Posterior vena cava (tissue), 2 donors: Measurements from ENCODE around the gene ZNF319. TPM values are rescaled to one million over a fixed set of nuclear protein-coding genes. Genes with fewer than 3 reads are reported as not detected.
"Not testable (repeated sequence)": the region's sequence is repeated elsewhere in the genome, so short reads cannot be mapped to it uniquely, and the experiment has no call there.

Source experiments
- DNase-seq: peaks from one replicate; pipeline ENCODE4 v3.0.0-alpha.2; 2020; ENCODE audit warnings: low spot score
- intact Hi-C, 2 donors: fragments of 100-400 bp; cut with DNase I; formaldehyde crosslinking; loops; one replicate each; pipeline versions ENCODE4 v1.14.1 to v1.14.2; 2022 to 2023
- total RNA-seq, 2 donors: library from RNA; stranded (reverse); fragmentation: NEBNext Ultra II Directional; extraction: Animal tissue kit (Norgen Biotek cat#: 25700); gene quantifications; one replicate each; pipeline ENCODE4 v1.2.1, GENCODE V29; 2021
- donor health status: DM: yes; HTN: yes; CAD: no.
- donor health status: DM: yes; HTN: yes; CAD: no.

Gene ZNF319
- total RNA-seq, 2 donors from 2014 or later: 7.1 to 7.5 TPM

DNA sequence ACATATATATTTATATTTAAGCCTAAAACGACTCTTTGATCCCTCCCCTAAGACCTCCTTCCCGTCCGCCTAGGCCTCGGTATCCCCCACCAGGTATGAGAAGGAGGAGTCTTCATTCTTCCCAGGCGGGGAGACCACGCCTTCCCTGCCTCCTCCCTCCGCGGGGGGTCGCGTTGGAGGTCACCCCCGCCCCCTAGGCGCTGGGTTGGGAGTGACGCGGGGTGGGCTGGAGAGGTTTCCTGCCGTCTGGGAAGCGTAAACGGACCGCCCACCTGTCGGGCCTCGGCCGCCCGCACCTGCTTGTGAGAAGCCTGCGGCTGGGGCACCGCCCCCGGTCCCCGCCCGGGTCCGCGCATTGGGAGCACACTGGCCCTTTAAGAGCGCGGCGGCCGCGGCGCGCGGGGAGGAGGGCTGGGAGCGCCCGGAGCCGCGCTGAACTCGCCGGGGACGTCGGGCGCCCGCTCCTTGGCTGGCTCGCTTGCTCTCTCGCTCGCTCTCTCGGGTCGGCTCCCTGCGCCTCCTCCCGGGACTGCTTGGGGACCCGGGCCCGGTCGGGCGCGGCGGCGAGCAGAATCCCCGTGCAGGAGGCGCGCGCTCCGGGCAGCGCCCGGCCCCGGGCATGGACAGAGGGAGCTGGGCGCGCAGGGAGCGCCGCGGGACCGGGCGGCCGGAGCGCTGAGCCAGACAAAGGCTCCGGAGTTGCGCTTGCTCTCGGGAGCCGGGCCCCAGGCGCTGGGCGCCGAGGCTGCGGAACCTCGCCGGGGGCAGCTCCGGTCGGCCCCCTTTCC lies 25.1 kb upstream of the ZNF319 start, which contains the start of gene MMP15:
Gene MMP15 (plus strand): TSS at position 404 of the 788 bp plus-strand sequence. CDS start 597 bp downstream, outside the sequence.
- intact Hi-C loops: no loop called here
- peak; percentile 86 for DNase-seq

DNA sequence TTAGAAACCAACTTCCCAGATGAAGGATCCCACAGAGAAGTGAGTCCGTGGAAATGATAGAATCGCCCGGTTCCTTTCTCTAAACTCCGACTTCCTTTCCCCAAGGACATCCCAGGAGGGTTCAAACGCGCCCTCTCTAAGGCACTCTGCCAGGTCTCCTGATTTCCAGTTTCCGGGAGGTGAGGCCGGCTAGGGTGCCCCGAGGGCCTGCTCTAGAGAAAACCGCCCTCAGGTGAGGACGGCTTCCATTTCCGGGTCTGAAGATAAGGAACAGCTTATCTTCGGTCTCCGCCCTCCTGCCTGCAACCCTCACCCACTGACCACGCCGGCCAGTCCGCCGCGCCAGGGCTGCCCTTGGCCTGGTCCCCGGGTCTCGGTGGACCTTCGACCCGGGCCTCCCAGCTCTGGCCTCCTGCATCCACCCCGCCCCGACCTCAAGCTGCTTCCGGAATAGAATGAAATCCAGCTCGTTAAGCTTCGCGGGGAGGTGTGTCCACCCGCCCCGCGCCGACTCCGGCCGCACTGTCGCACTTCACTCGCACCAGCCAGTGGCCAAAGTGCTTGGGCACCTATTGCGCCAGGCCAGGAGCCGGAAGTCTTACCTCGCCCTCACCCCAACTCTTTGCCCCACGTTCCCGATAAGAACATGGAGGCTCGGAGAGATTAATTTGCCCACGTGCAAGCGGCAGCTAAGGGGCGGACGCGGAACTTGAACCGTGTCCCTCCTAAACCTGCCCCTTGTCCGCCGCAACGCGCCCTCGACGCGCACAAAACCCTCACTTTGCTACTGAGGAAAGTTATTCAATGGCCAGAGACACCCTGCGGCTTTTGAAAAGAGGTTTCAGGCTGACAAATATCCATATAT lies 24.2 kb upstream of the ZNF319 start:
- intact Hi-C loops: loop anchor here (5.0 kb wide), 2 partner anchors 88 to 103 kb away; partner anchors contain the start of gene CFAP20 (in 1 of the 2)
- DNase-seq: no peak

DNA sequence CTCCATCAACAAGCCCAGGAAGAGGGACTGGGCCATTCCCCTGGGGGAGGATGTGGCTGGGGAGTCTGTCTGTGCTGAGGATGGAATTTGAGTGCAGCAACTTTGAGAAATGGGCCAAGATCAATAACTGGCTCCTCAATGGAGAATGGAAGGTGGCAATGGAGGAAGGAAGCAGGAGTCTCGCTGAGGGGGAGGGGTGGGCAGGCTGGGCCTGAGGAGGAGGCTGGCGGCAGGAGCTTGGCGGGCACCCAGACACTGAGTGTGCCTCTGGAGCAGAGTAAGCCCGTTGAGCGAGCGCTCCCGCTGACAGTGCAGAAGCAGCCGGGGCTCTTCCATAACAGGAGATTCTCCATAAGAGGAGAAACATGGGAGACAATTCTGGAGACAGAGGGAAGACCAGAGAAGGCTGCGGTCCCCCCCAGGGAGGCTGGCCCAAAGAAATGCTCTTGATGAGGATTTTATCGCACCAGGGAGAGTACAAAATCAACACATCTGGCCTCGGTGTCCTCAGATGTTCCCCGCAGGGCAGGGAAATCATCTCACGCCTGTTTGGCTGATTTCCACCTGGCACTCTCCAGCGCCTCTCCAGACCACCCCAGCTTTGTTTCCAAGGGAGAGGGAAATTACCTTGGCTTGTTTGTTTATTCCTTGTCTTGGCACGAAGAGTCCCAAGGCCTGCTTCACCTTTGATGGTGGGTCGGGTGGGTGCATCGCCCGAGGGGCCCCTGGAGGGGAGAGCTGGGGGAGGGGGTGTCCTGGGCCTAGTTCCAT lies 22.3 kb upstream of the ZNF319 start:
- DNase-seq: peak; percentile 87
- intact Hi-C loops: loop anchor here (5.0 kb wide), 2 partner anchors 90 to 105 kb away; partner anchors contain the start of gene CFAP20 (in 1 of the 2)

DNA sequence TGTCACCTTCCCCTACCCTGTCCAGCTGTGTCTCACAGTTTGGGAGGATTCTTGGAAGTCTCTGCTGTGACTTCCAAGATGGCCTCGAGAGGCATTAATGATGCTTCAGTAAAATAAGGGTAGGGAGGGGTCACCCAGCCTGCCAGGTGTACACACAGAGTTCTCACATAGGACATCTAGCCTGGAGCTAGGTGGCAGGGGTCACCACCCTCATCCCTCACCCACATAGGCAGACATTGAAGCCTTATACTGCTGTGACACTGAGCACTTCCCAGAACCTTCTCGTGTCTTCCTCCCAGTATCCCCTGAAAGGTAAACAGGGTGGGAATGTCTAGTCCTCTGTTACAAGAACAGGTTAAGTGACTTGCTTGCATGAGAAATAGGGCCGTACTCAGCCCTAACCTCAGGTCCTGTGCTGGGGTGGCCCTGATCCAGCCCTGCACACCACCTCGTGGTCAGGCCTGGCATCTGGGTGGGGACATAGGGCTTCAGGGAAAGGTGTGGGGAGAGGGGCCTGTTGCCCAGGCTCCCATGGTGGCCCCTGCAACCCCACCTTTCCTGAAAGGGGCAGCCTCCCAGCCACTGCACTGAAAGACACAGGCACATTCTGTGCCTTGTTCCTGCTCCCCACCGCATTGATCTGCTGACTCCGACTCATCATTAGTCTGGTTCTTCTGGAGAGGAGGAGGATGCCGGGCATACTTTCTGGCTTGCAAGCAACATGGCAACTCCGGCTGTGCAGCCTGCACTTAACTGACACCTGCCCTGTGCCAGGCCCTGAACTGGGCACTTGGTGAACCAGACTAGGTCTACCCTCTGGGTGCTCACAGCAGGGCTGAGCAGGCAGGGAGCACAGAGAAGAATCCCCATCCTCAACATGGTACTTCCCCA lies 21.4 kb upstream of the ZNF319 start:
- no peak for DNase-seq
- intact Hi-C loops: loop anchor here (5.0 kb wide), 2 partner anchors 90 to 105 kb away; partner anchors contain the start of gene CFAP20 (in 1 of the 2)

DNA sequence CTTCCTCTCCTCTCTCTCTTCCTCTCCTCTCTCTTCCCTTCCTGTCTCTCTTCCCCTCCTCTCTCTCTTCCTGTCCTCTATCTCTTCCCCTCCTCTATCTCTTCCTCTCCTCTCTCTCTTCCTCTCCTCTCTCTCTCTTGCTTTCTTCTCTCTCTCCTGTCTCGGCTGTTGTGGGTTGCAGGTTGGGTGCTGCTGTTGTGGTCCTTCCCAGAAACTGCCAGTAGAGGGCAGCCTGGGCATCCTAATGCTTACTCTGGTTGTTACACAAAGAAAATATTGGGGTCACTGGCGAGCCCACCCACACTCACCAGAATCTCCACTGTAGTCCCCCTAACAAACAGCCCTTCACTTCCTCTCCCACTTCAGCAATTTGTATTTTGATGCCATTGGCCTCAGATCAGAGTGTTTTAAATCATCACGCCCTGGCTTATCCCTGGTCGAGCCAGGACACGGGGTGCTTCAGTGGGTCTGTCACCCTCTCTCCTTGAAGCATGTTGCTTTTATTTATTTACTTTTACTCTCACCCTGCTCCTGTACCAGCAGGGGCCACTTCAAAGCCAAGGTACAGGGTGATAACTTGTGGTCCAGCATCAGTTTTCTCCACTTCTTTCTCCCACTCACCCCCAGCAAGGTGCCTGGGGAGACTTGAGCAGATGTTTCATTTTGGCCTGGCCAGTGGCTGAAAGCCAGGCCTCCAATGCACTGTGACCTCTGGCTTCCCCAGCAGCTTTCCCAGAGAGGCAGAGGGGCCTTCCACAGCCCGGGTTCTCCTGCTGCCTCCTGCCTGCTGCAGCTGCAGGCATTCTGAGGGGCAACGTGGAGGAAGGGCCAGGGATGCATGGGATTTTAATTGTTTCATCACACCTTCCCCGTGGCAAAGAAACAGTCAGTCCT lies 20.4 kb upstream of the ZNF319 start:
- intact Hi-C loops: loop anchor here (5.0 kb wide), 2 partner anchors 91 to 106 kb away; partner anchors contain the start of gene CFAP20 (in 1 of the 2)
- DNase-seq: no peak

DNA sequence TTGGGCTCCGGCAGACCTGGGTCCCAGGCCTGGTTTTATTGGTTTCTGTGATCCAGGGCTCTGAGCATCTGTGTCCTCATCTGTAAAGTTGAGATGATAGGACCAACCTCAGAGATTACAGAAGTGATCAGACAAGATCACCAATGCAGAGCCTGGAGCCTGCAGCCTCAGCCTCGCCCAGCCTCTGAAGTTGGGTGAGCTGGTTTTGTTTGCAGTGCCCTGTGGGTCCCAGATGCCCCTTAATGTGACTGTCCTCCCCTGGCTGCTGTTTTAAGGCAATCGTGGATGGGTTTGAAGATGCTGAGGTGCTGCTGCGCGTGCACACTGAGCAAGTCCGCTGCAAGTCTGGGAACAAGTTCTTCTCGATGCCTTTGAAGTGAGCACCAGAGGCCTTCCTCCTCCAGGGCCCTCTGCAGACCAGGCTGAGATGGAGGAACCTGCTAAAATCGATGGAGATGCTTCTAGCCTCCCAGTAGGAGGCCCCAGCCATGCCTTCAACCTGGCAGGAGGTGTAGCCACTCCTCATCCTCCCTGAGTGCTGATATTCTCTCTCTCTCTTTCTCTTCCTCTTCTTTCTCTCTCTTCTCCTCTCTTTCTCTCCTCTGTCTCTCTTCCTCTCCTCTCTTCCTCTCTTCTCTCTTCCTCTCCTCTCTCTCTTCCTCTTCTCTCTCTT lies 19.5 kb upstream of the ZNF319 start:
- no peak for DNase-seq
- intact Hi-C loops: loop anchor here (5.0 kb wide), 2 partner anchors 92 to 107 kb away; partner anchors contain the start of gene CFAP20 (in 1 of the 2)

DNA sequence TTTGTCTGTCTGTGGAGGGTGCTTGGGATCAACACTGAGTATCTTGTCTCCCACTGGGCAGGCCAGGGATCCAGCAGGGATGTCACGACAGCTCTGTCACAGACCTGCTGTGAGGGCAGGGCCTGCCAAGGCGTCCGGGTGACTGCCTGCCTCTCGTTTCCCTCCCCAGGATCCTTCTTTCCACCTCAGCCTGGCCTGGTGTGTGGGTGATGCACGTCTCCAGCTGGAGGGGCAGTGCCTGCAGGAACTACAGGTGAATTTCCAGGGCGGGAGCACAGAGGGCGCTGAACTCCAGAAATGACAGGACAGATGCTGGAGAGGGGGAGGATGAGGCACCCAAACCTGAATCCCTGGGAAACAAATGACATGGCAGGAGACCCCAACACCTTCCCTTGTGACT lies 18.3 kb upstream of the ZNF319 start:
- no peak for DNase-seq
- intact Hi-C loops: no loop called here

DNA sequence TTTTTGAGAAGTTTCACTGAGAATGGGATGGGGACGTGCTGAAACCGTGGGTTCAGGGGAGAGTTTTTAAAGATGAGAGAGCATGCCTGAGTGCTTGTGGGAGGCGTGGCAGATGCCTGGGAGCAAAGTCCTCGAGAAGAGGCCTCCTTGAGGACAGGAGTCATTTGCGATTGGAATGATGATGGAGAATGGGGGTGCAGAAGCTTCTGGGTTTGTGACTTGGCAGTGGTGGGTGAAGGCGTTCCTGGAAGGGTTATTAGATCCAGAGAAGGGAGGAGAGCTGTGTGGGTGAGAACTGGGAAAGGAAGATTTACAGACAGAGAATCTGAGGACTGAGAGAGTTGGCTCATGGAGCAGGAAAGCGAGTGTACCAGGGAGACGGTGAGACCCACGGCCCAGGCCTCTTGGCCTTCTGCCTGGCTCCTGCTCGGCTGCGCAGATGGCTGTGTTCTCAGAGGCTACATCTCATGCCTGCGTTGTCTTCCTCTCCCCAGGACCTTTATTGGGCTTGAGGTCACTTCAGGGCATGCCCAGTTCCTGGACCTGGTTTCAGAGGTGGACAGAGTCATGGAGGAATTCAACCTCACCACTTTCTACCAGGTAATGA lies 16.5 kb upstream of the ZNF319 start:
- intact Hi-C loops: no loop called here
- DNase-seq: no peak

DNA sequence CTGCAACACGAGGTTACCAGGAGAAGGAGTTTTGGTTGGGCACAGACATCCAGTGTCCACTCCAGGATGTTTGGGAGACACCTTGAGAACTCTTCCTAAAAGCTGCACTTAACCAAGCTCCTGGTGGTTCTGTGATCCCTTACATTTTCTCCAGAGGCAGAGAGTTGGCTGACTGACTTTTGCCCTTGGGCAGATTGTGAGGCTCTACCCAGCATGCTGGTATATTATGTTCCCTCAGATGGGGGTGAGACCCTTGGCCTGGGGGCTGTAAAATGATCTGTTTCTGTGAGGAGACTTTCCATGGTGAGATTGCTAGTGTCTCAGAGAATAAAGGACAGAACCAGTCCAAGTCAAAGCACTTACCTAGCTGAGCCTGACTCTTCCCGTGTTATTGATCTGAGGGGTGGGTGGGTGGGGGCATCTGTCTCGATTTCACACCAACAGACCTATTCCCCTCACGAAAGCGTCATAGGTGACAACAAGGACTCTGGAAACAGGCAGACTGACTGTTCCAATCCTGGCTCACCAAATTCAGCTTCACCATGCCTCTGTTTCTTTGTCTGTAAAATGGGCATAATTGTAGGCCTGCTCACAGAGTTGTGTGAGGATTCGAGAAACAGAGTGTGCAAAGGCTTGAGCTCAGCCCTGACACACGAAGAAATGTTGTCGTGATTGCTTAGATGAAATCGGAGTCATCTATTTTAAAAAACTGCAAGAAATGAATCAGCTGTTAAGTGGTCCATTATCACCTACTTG lies 12.9 kb upstream of the ZNF319 start:
- no peak for DNase-seq
- intact Hi-C loops: no loop called here

DNA sequence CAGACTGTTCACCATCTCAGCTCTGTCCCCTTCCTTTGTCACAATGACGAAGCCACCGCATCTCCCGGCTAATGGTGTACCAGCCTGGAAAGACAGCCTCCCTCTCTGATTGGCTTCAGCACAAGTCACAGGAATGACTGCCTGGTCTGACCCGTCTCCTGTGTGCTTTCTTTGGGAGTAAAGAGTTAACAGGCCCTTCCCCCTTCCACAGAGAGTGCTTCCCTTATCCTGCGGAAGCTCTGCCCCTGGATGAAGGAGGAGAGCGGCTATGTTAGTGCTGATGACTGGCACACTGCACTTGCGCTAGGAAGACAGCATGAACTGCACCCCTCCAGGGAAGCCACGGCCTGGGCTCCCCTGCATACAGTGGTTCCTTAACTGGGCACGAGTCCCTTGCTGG lies 12.0 kb upstream of the ZNF319 start:
- intact Hi-C loops: no loop called here
- no peak for DNase-seq

DNA sequence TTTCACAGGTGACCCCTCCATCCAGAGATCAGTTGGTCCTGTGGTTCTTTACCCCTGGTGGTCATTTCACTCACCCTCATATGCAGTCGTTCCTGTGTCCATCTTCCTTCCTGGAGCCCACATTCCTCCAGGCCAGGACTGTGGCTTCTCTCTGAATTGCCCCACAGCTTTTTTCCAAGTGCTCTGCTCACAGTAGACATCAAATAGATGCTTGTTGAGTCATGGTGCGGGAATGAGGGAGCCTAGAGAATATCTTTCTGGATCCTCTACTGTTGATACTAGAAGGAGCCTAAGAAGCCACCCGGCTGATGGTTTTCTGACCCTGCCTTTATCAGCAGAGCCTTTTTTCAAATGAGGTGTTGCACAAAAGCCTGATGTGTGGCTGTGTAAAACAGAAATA lies 11.2 kb upstream of the ZNF319 start:
- intact Hi-C loops: no loop called here
- no peak for DNase-seq

DNA sequence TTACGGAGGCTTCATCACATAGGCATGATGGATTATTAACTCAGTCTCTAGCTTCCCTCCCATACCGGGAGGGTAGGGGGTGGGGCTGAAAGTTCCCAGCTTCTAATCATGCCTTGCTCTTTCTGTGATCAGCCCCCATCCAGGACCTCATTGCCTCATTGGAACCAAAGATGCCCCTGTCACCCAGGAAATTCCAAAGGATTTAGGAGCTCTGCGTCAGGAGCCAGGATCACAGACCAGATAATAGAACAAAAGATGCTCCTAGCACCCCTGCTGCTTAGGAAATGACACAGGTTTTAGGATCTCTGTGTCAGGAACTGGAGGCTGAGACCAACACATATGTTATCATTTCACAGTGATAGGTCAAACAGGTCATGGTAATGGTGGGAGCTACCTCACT lies 10.4 kb upstream of the ZNF319 start:
- intact Hi-C loops: no loop called here
- DNase-seq: no peak

DNA sequence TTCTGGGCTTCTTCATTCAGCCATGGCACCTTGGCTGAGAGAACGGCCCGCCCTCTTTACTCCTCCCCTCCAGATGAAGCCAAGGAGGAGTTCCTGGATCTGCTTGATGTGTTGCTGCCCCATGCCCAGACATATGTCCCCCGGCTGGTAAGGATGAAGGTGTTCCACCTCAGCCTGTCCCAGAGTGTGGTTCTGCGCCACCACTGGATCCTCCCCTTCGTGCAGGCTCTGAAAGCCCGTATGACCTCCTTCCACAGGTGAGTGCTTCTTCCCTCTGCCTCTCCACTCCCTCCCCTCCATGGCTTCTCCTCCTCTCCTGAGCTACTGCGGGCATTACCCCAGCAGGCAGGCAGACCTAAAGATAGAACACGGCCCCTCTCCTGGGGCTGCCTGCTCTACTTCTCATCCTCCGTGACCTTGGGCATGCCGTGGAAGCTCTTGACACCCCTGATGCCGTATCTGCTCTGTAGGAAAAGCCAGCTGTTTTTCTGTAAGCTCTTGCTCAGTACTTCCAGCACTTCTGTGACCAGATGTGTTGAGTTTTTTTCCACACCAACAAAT lies 9.5 kb upstream of the ZNF319 start:
- DNase-seq: no peak
- intact Hi-C loops: loop anchor here (2.0 to 10.0 kb wide), 2 partner anchors 103 to 255 kb away; no protein-coding TSS in a partner anchor

DNA sequence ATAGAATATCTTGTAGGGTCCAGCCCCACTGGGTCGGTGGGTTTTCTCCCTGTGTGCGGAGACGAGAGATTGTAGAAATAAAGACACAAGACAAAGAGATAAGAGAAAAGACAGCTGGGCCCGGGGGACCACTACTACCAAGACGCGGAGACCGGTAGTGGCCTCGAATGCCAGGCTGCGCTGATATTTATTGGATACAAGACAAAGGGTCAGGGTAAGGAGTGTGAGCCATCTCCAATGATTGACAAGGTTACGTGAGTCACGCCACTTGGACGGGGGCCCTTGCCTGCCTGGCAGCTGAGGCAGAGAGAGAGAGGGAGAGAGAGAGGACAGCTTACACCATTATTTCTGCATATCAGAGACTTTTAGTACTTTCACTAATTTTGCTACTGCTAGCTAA lies 4.3 kb upstream of the ZNF319 start:
- intact Hi-C loops: loop anchor here in 1 of 2 donors (5.0 to 10.0 kb wide), 2 partner anchors 102 to 250 kb away; no protein-coding TSS in a partner anchor
- not testable (repeated sequence) for DNase-seq

DNA sequence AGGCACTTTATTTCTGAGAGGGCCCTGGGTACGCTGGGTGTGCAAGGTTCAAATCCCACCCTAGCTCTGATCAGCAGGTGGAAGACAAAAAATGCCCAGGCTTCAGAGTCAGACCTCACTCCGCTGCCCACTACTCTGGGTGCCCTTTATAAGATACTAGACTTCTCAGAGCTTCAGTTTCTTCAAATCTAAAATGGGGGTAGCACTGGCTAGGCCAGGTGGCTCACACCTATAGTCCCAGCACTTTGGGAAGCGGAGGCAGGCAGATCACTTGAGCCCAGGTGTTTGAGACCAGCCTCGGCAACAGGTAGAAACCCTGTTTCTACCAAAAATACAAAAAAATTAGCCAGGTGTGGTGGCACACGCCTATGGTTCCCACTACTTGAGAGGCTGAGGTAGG lies 2.5 kb upstream of the ZNF319 start:
- intact Hi-C loops: loop anchor here in 1 of 2 donors (5.0 to 10.0 kb wide), 2 partner anchors 101 to 248 kb away; no protein-coding TSS in a partner anchor
- no peak for DNase-seq
